Thoracic aorta (tissue), 2 donors: ENCODE results near the gene BDKRB1. TPM values are rescaled to one million over a fixed set of nuclear protein-coding genes. Genes with fewer than 3 reads are reported as not detected.
A peak's percentile ranks its signal among the peaks of the same experiment; 100 is the strongest.

Source experiments
- ATAC-seq: fragments of 150-250 bp; one replicate; pipeline ENCODE4 v1.8.0; 2017; ENCODE audit warnings: low read depth; ENCODE audit not compliant: insufficient number of reproducible peaks, low FRiP score
- DNase-seq: peaks from one replicate; pipeline ENCODE4 v3.0.0-alpha.2; 2020; ENCODE audit warnings: low spot score
- H3K27ac ChIP-seq, 2 donors: fragments of 200-600 bp; sonication (generic); 1 replicate in 1 of 2; 2 replicates in 1 of 2; pipeline ENCODE4 v1.5.1; 2016; ENCODE audit warnings: mild to moderate bottlenecking in 2 of 2, moderate library complexity in 2 of 2
- H3K27me3 ChIP-seq: fragments of 200-600 bp; sonication (generic); replicated peaks from 2 replicates; pipeline ENCODE4 v1.6.0; 2016; ENCODE audit warnings: mild to moderate bottlenecking; ENCODE audit not compliant: insufficient read depth
- H3K36me3 ChIP-seq: fragments of 200-600 bp; sonication (generic); one replicate; pipeline ENCODE4 v1.5.1; 2016
- H3K4me1 ChIP-seq, 2 donors: fragments of 200-600 bp; sonication (generic); 1 replicate in 1 of 2; 2 replicates in 1 of 2; pipeline versions ENCODE4 v1.5.1 to v1.6.0; 2016; ENCODE audit warnings: low read depth in 2 of 2, mild to moderate bottlenecking in 1 of 2; ENCODE audit not compliant: control insufficient read depth in 1 of 2
- H3K4me3 ChIP-seq: fragments of 200-600 bp; sonication (generic); 2 replicates; pipeline ENCODE4 v1.5.1; 2016; ENCODE audit warnings: mild to moderate bottlenecking
- H3K9me3 ChIP-seq: fragments of 200-600 bp; sonication (generic); 2 replicates; pipeline ENCODE4 v1.5.1; 2016
- total RNA-seq, 2 donors: library from RNA; depleted of rRNA; stranded (reverse); fragments of >200 nt; gene quantifications; one replicate each; pipeline versions ENCODE4 v1.1.0 to v1.2.3, GENCODE V29; 2016
- TF ChIP-seq, protein P1 (sequence below): fragments of 200-600 bp; sonication (generic); IDR thresholded peaks from one replicate; pipeline ENCODE4 v1.5.1; 2019; ENCODE audit warnings: antibody characterized with exemption

BDKRB1 gene
- total RNA-seq, 2 donors from 2014 or later: 1.8 TPM; not detected in 1

DNA sequence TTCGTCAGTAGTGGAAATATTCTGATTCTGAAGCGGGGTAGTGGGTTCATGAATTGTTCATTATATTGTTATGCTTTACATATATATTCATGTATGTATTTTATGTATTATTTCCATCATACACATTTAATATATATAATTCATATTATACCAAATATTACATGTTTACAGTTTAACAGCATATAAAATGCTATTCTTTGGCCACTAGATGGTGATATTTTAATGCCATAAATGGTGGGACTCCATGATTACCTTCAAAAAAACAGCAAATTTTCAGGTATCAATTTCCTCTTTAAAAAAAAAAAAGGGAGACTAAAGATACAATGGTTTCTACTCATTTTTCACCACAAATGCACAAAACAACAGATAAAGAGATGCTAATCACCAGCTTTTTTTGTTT is 41.0 kb downstream of the BDKRB1 start:
- H3K27ac ChIP-seq: no peak overlapping the region
- no peak for ATAC-seq
- no peak overlapping the region for H3K4me3 ChIP-seq
- no peaks in the 10 kb centered on the region for H3K27me3 ChIP-seq
- TF ChIP-seq, protein P1, sequence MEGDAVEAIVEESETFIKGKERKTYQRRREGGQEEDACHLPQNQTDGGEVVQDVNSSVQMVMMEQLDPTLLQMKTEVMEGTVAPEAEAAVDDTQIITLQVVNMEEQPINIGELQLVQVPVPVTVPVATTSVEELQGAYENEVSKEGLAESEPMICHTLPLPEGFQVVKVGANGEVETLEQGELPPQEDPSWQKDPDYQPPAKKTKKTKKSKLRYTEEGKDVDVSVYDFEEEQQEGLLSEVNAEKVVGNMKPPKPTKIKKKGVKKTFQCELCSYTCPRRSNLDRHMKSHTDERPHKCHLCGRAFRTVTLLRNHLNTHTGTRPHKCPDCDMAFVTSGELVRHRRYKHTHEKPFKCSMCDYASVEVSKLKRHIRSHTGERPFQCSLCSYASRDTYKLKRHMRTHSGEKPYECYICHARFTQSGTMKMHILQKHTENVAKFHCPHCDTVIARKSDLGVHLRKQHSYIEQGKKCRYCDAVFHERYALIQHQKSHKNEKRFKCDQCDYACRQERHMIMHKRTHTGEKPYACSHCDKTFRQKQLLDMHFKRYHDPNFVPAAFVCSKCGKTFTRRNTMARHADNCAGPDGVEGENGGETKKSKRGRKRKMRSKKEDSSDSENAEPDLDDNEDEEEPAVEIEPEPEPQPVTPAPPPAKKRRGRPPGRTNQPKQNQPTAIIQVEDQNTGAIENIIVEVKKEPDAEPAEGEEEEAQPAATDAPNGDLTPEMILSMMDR: peak; percentile 17
- peaks cover 24% of the 10 kb centered on the region for H3K36me3 ChIP-seq
- H3K4me1 ChIP-seq: no peaks in the 10 kb centered on the region
- no peaks in the 10 kb centered on the region for H3K9me3 ChIP-seq
- DNase-seq: no peak

DNA sequence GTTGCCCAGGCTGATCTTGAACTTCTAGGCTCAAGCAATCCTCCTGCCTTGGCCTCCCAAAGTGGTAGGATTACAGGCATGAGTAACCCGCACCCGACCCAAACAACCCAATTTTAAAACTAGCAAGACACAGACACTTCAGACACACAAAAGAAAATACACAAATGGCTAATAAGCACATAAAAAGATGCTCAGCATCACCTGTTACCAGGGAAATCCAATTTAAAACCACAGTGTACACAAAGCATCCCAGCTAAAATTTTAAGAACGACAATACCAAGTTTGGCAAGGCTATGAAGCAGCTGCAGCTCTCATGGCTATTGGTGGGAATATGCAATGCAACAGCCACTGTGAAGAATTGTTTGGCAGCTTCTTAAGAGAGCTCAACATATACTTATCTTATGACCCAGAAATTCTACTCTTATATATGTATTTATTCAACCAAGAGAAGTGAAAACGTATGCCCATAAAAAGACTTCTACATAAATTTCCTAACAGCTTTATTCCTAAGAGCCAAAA is 42.0 kb downstream of the BDKRB1 start:
- DNase-seq: no peak
- Histone ChIP-seq H3K27ac (no peak overlapping the region), H3K4me1 (no peaks in the 10 kb centered on the region), H3K36me3 (peaks cover 33% of the 10 kb centered on the region), H3K27me3 (no peaks in the 10 kb centered on the region), H3K4me3 (no peak overlapping the region), H3K9me3 (no peaks in the 10 kb centered on the region)
- TF ChIP-seq, protein P1: no peak
- no peak for ATAC-seq

DNA sequence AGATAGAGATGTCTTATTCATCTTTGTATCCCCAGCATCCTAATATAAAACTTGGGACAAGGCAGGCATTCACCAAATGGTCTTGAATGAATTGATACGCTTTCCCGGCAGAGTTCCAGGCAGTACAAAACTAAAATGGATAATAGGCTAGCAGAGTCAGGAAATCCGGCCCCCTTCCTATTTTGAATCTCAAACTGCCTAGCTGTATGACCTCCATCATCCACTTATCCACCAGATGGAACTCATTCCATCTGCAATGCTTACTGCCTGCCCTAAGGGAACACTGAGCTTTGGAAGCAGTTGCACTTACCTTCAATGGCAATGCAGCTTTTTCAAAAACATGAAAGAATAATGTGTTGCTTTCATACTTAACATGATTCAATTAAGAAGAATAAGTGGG is 43.4 kb downstream of the BDKRB1 start:
- Histone ChIP-seq H3K4me1 (no peaks in the 10 kb centered on the region), H3K9me3 (no peaks in the 10 kb centered on the region), H3K36me3 (peaks cover 29% of the 10 kb centered on the region), H3K4me3 (no peak overlapping the region), H3K27ac (no peak overlapping the region), H3K27me3 (no peaks in the 10 kb centered on the region)
- DNase-seq (no peak), ATAC-seq (no peak)
- TF ChIP-seq, protein P1: no peak

DNA sequence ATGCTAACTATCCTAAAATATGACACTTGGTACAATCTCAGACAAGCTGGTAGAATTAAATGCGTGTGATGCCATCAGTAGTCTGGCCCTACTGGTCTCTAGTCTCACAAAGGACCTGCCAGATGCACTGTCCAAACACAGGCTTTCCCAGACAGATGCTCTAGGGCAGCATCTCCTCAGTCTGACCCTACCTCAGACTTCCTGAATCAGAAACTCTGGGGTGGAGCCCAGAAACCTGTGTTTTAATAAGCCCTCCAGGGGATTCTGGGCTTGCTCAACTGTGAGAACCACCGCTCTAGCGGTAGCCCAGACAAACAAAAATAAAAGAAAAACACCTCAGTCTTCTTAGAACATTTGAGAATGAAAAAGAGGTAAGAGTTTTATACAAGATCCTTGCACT is 48.0 kb downstream of the BDKRB1 start:
- H3K36me3 ChIP-seq: peaks cover 43% of the 10 kb centered on the region
- no peaks in the 10 kb centered on the region for H3K27me3 ChIP-seq
- ATAC-seq (no peak), DNase-seq (no peak)
- no peak overlapping the region for H3K4me3 ChIP-seq
- TF ChIP-seq, protein P1: no peak
- no peaks in the 10 kb centered on the region for H3K4me1 ChIP-seq
- H3K27ac ChIP-seq: no peak overlapping the region
- no peaks in the 10 kb centered on the region for H3K9me3 ChIP-seq

DNA sequence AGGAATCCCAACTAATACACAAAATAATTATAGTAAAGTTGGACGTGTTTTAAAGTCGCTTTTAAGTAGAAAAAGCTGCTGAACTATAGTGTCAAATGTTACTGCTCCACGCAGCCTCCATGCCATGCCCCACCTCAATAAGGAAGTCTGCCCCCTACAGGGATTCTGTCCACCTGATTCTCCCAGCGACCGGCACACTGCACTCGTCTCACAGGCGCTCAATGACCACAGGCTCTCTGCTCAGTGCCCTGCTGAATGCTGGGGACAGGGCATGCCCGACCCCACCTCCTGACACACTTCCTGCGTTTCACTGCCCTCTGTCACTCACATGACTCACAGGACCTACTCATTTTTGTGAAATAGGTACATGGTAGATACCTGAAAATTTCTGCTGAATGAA is 48.9 kb downstream of the BDKRB1 start:
- Histone ChIP-seq H3K9me3 (no peaks in the 10 kb centered on the region), H3K4me3 (no peak overlapping the region), H3K27ac (no peak overlapping the region), H3K27me3 (no peaks in the 10 kb centered on the region), H3K4me1 (no peaks in the 10 kb centered on the region), H3K36me3 (peaks cover 47% of the 10 kb centered on the region)
- TF ChIP-seq, protein P1: no peak
- ATAC-seq: no peak
- no peak for DNase-seq
